Body of pancreas (tissue), 4 donors: ENCODE measurements around the gene CFL1. TPM values are rescaled to one million over a fixed set of nuclear protein-coding genes. Genes with fewer than 3 reads are reported as not detected.

ENCODE experiments used
- ATAC-seq: fragments of 150-250 bp; one replicate; pipeline ENCODE4 v1.9.1; 2016
- DNase-seq, 4 donors: peaks; one replicate each; pipeline ENCODE4 v3.0.0-alpha.2; 2019
- H3K27ac ChIP-seq, 4 donors: fragments of 200-600 bp; sonication (generic); 1 replicate in 3 of 4; 2 replicates in 1 of 4; pipeline versions ENCODE4 v1.5.1 to v1.6.1; 2016 to 2019; ENCODE audit warnings: mild to moderate bottlenecking in 1 of 4, mixed read lengths in 1 of 4, moderate library complexity in 1 of 4
- H3K27me3 ChIP-seq, 2 donors: fragments of 200-600 bp; sonication (generic); one replicate each; pipeline ENCODE4 v1.6.0; 2016; ENCODE audit warnings: mild to moderate bottlenecking in 1 of 2
- H3K36me3 ChIP-seq, 2 donors: fragments of 200-600 bp; sonication (generic); replicated peaks in 1 of 2; 2 replicates each; pipeline ENCODE4 v1.5.1; 2016; ENCODE audit warnings: low read depth in 2 of 2; ENCODE audit not compliant: insufficient read depth in 1 of 2
- H3K4me1 ChIP-seq: fragments of 200-600 bp; sonication (generic); one replicate; pipeline ENCODE4 v1.6.0; 2016
- H3K4me3 ChIP-seq, 2 donors: fragments of 200-600 bp; sonication (generic); 1 replicate in 1 of 2; 2 replicates in 1 of 2; pipeline ENCODE4 v1.5.1; 2016 to 2019
- H3K9me3 ChIP-seq, 3 donors: fragments of 200-600 bp; sonication (generic); 1 replicate in 2 of 3; 2 replicates in 1 of 3; pipeline ENCODE4 v1.5.1; 2016
- CTCF ChIP-seq, 7 experiments: fragments of 450-650 bp in 4 of 7; fragments of 200-600 bp in 3 of 7; sonication (generic) in 3 of 7; IDR thresholded peaks; one replicate each; pipeline ENCODE4 v1.5.1; 2016 to 2019; ENCODE audit warnings: antibody characterized with exemption in 7 of 7
- POLR2A ChIP-seq, 3 donors: fragments of 450-650 bp; IDR thresholded peaks; one replicate each; pipeline ENCODE4 v1.6.1; 2016; ENCODE audit warnings: antibody characterized with exemption in 3 of 3, mild to moderate bottlenecking in 2 of 3
- WGBS, 2 donors: methylation state at CpG; one replicate each; pipeline ENCODE4 v1.1.5; 2017; 5-methylcytosine and 5-hydroxymethylcytosine counted together
- intact Hi-C: fragments of 100-400 bp; cut with DNase I; formaldehyde crosslinking; loops from one replicate; pipeline ENCODE4 v1.15.1; 2023
- total RNA-seq, 2 donors: library from RNA; depleted of rRNA; stranded (reverse); fragments of >200 nt; gene quantifications; one replicate each; pipeline ENCODE4 v1.1.0, GENCODE V29; 2016

Gene CFL1
- total RNA-seq, 2 donors from 2014 or later = 190 to 412 TPM

GRCh38 chr11:65869643-65870306 lies 11.8 kb upstream of the CFL1 start:
- TF ChIP-seq CTCF (IDR thresholded peaks at IDR 0.05) = no peak
- TF ChIP-seq POLR2A (IDR thresholded peaks at IDR 0.05) = no peak
- no peak overlapping the region for H3K4me3 ChIP-seq
- peaks cover 3 to 6% of the 10 kb centered on the region in 2 donors for H3K36me3 ChIP-seq
- peak in 1 of 4 donors; percentile 12 for DNase-seq
- H3K27ac ChIP-seq = no peak overlapping the region
- no peak for ATAC-seq
- WGBS, 2 donors = 77 to 83% methylated on average over 16 to 24 of the region's 24 CpGs
- no peaks in the 10 kb centered on the region for H3K27me3 ChIP-seq
- intact Hi-C loops = no loop called here
- peaks cover 25% of the 10 kb centered on the region for H3K4me1 ChIP-seq
- no peaks in the 10 kb centered on the region for H3K9me3 ChIP-seq

GRCh38 chr11:65868907-65869306 lies 10.9 kb upstream of the CFL1 start:
- DNase-seq (no peak), ATAC-seq (no peak)
- Histone ChIP-seq H3K9me3 (no peaks in the 10 kb centered on the region), H3K4me3 (no peak overlapping the region), H3K36me3 (peaks cover 3 to 13% of the 10 kb centered on the region in 2 donors), H3K27me3 (no peaks in the 10 kb centered on the region), H3K4me1 (peaks cover 20% of the 10 kb centered on the region), H3K27ac (no peak overlapping the region)
- no peak for TF ChIP-seq POLR2A (IDR thresholded peaks at IDR 0.05)
- no peak for TF ChIP-seq CTCF (IDR thresholded peaks at IDR 0.05)
- WGBS, 2 donors = 69 to 82% methylated on average over 3 of the region's 3 CpGs
- intact Hi-C loops = no loop called here

GRCh38 chr11:65868076-65868667 lies 10.2 kb upstream of the CFL1 start:
- no peak for ATAC-seq
- WGBS, 2 donors = 62 to 81% methylated on average over 4 to 19 of the region's 19 CpGs
- H3K27ac ChIP-seq = no peak overlapping the region
- H3K4me1 ChIP-seq = peaks cover 15% of the 10 kb centered on the region
- peak in 1 of 4 donors; percentile 16 for DNase-seq
- H3K36me3 ChIP-seq = peaks cover 3 to 18% of the 10 kb centered on the region in 2 donors
- no peak overlapping the region for H3K4me3 ChIP-seq
- TF ChIP-seq POLR2A (IDR thresholded peaks at IDR 0.05) (peak in 1 of 3 donors; percentile 4), CTCF (IDR thresholded peaks at IDR 0.05) (no peak)
- H3K9me3 ChIP-seq = no peaks in the 10 kb centered on the region
- no peaks in the 10 kb centered on the region for H3K27me3 ChIP-seq
- intact Hi-C loops = no loop called here

GRCh38 chr11:65867284-65868071 lies 9.5 kb upstream of the CFL1 start:
- Histone ChIP-seq H3K27ac (no peak overlapping the region), H3K4me1 (peaks cover 10% of the 10 kb centered on the region), H3K4me3 (no peak overlapping the region), H3K9me3 (no peaks in the 10 kb centered on the region), H3K36me3 (peaks cover 3 to 19% of the 10 kb centered on the region in 2 donors), H3K27me3 (no peaks in the 10 kb centered on the region)
- TF ChIP-seq CTCF (IDR thresholded peaks at IDR 0.05) = no peak
- no peak for TF ChIP-seq POLR2A (IDR thresholded peaks at IDR 0.05)
- WGBS, 2 donors = 64 to 78% methylated on average over 13 to 29 of the region's 29 CpGs
- intact Hi-C loops = no loop called here
- no peak for ATAC-seq
- peak in 1 of 4 donors; percentile 9 for DNase-seq
